Fibroblast of skin of abdomen (primary cell): Measurements from ENCODE around the gene CACNG6.
A peak's percentile ranks its signal among the peaks of the same experiment; 100 is the strongest.

ENCODE experiments used
- DNase-seq: peaks from one replicate; pipeline ENCODE4 v3.0.0-alpha.2; 2013

Gene CACNG6

DNA sequence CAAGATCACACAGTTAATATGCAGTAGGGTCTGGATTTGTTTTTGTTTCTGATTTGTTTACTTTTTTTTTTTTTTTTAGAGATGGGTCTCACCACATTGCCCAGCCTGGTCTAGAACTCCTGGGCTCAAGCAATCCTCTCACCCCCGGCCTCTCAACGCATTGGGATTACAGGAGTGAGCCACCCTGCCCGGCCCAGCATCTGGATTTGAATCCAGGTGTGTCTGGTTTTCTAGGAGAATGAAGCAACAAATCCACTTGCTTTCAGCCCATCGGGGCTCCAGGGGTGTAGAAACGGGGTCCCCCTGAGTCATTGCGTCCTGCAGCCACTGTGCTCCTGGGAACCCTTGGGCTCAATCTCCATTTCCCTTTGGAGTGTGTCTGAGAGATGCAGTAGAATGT, 22.1 kb upstream of the CACNG6 start:
- DNase-seq: no peak

DNA sequence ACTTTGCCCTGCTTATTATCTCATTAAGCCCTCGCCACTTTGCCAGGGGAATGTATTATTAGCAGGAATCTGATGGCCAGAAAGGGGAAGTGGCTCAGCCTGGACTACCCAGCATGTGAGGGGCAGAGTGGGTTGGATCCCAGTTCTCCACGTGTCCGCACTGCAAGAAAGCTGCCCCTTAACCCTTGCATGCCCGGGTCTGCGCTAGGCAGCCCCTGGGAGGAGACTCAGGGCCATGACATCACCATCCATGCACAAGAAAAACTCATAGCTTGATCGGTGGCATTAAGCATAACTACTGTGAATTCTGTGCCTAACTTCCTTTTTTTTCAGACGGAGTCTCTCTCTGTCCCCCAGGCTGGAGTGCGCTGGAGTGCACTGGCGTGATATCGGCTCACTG, 19.8 kb upstream of the CACNG6 start:
- no peak for DNase-seq

DNA sequence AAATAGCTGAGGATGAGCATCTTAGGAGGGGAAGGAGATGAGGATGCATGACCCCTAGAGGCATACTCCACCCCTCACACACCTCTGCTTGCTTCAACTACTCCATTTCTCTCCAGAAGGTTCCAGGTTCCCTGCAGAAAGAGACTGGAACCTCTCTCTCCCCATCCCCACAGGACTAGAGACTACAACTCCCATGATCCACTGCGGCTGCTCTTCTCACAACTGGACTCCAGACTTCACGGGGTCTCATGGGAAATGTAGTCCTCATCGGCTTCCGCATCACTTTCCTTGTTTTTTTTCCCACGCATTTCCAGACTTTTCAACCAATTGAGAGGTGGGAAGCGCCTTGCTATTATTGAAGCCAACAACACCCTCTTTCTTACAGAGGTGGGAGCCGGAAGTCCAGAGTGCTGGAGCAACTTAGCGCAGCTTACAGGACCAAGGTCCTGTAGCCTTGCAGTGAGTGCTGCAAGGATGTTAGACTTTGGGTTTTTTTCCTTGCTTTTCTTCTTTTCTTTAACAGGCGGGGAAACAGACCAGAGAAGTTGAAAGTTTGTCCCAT, 13.9 kb upstream of the CACNG6 start:
- DNase-seq: peak; percentile 79

DNA sequence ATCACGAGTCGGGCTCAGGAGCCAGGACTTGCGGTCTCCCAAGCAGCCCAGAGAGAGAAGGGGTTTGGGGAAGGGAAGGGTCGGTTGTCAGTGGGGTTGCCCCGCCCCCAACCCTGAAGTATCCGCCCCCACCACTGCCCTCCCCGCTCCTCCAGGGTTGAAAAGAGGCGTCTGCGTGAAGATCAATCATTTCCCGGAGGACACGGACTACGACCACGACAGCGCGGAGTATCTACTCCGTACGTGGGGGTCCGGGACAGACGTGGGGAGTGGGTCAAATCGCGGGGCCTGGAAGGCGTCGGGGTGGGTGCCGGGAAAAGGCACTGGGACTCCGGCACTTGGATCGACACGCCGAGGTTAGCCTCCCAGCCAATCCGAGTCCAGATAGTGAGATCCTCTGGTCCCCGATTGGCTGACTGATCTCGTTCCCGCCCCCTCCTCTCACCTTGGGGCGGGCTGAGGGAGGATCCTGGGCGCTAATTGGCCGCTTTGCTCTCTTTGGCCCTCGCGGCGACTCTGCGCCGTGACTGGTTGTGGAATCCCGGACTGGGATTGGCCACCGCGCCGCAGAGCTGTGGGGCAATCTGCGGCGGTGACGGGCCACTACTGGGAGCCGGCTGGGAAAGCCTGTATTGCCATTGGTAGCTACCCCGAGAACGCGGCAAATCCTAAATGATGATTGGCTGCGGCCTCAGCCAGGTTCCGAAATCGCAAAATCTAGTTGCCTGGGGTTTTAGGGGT, 13.3 kb upstream of the CACNG6 start:
- DNase-seq: peak; percentile 82

DNA sequence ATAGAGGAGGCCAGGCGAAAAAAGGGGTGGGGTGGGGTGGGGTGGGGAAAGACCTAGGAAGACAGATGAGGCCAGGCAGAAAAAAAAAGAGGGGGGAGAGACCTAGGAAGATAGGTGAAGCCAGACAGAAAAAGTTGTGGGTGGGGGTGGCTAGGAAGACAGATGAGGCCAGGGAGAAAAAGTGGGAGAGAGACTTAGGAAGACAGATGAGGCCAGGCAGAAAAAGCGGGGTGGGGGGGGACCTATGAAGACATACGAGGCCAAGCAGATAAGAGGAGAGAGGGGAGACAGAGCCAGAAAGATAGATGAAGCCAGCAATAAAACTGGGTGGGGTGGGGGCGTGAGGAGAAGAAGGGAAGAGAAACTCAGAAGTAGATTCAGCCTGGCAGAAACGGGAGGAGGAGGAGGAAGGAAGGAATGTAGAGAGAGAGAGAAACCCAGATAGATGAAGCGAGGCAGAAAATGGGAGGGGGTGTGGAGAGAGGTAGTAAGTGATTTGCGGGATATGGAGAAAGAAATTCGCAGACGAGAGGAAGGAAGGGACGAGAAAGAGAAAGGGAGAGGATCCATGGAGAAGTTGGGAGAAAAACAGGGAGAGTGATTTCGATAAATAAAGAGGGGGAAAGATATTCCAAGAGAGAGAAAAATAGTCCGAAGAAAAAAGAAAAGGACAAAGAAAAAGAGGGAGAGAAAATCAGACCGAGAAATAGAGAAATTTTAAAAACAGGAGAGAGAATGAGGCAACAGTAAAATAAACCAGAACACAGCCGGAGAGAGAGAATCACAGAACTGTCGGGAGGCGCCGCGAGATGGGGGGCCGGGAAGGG, 12.2 kb upstream of the CACNG6 start:
- DNase-seq: no peak

DNA sequence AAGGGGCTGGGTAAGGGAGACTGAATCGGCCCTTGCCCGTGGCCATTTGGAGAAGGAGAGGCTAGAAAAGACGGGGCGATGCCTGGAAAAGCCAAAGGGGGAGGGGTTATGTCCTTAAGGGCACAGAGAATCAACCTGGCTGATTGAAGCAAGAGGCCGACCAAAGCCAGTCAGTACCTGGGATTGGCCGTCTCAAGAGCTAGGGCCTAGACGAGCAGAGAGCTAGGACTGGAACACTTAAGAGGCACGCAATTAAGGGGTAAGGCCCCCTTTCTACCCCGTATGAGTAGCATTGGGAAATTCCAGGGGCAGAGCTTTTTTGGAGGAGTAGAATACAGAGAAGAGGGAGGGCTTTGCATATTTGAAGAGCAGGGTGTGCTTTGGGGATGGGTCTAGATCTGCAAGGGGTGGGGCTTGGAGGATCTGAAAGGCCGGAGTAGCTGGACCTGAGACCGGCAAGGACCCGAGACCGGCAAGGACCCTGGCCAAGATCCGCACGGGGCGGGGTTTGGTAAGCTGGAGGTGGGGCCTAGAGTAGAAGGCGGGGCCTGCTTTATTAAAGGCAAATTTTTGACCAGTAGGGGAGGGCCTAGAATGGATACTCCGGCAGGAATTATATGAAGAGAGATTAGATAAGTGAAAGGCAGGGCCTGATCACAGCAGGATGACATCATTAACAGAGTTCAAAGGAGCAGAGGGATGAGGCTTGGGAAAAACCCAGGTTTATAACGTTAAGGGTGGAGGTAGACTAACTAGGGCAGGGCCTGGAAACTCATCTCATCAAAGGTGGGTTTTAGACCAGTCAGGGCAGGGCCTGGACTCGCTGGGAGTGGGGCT, 10.7 kb upstream of the CACNG6 start:
- DNase-seq: no peak

DNA sequence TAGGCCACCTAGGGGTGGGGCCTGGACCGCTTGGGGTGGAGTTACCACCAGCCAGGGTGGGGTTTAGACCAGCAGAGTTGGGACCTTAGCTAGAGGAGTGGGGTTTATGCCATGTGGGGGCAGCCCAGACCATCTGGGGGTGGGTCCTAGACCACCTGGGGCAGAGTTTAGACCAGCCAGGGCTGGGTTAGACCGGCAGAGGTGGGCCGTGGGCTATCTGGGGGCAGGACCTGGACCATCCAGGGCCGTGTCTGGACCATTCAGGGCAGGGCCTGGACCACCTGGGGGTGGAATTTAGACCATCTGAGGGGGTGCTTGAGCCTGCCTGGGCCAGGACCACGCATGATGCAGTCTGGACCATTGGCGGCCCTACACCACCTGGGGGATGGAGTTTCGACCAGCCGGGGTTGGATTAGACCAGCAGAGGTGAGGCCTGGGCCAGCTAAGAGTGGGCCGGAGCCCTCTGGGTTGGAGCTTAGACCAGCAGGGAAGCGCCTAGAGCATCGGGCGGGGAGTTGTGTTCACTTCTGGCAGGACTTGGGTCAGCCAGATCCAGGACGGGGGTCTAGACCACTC, 10.0 kb upstream of the CACNG6 start:
- no peak for DNase-seq

DNA sequence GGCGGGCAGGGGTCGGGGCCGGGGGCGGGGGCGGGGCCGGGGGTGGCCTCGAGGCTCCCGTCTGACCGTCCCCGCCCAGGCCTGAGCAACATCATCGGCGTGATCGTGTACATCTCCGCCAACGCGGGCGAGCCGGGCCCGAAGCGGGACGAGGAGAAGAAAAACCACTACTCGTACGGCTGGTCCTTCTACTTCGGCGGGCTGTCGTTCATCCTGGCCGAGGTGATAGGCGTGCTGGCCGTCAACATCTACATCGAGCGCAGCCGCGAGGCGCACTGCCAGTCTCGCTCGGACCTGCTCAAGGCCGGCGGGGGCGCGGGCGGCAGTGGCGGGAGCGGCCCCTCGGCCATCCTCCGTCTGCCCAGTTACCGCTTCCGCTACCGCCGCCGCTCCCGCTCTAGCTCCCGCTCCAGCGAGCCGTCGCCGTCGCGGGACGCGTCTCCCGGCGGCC, 9.4 kb upstream of the CACNG6 start:
- DNase-seq: no peak

DNA sequence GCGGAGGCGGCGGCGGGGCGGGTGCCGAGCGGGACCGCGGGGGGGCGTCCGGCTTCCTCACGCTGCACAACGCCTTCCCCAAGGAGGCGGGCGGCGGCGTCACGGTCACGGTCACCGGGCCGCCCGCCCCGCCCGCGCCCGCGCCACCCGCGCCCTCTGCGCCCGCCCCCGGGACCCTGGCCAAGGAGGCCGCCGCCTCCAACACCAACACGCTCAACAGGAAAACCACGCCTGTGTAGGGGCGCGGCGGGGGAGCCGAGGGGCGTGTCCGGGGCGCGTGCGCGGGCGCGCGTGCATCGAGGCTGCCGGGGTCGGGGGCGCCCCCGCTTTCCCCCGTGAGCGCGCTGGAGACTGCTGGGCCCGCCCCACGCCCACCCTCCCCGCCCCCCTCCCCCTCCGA, 8.8 kb upstream of the CACNG6 start:
- no peak for DNase-seq

DNA sequence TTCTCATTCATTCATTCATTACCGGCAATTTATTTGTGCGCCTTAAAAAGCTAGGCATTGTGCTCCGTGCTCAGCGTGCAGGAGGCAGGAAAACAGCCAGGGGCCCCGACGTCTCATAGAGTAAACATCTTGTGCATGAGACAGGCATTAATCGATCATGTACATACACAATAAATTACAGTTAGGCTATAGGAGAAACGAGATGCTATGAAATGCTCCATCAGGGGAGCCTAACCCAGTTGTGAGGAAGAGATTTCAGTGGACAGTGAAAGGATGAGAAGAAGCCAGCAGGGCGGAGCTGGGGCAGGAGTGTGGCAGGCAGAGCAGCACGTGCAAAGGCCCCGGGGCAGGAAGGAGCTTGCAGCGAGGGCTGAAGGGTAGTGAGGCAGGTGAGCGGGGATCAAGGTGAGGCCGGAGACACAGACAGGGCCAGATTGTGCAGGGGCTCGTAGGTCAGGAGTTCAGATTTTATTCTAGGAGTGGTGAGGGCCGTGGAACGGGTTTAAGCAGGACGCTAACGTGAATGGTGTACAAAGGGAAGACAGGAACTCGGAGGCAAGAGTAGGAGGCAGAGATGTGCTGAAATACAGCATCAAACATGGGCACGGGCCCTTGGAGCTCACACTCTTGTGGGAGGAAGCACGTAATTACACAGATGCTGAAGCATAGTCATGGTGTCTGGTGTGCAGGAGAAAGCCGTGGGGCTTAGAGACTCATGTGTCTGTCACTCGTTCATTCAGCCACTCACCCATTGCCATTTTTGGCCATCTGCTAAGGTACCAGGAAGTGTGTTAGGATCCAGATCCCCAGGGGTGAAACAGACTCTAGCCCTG, 7.8 kb upstream of the CACNG6 start:
- DNase-seq: no peak

DNA sequence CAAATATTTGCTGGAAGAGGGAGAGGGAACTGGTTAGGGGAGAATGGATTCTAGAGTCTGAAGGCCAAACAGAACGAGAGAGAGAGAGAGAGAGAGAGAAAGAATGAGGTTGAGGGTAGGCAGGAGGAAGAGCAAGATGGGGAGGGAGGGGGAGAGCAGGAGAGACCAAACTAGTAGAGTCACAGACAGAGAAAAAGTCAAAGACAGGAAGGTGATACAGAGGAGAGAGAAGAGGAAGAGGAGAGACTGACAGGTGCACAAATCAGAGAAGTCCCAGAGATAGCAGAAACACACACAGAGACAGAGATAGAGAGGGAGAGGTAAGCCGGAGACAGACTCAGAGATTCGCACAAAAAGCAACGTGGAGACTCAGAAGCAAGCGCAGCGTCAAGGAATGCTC, 5.6 kb upstream of the CACNG6 start:
- no peak for DNase-seq

DNA sequence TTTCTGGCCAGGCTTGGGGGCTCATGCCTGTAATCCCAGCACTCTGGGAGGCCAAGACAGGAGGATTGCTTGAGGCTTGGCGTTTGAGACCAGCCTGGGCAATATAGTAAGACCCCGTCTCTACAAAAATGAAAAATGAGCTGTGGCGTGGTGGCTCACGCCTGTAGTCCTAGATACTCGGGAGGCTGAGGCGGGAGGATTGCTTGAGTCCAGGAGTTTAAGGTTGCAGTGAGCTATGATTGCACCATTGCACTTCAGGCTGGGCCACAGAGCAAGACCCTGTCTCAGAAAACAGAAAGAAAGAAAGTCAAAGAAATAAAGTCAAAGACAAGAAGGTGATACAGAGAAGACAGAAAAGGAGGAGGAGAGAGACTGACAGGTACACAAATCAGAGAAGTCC, 2.5 kb upstream of the CACNG6 start:
- no peak for DNase-seq

DNA sequence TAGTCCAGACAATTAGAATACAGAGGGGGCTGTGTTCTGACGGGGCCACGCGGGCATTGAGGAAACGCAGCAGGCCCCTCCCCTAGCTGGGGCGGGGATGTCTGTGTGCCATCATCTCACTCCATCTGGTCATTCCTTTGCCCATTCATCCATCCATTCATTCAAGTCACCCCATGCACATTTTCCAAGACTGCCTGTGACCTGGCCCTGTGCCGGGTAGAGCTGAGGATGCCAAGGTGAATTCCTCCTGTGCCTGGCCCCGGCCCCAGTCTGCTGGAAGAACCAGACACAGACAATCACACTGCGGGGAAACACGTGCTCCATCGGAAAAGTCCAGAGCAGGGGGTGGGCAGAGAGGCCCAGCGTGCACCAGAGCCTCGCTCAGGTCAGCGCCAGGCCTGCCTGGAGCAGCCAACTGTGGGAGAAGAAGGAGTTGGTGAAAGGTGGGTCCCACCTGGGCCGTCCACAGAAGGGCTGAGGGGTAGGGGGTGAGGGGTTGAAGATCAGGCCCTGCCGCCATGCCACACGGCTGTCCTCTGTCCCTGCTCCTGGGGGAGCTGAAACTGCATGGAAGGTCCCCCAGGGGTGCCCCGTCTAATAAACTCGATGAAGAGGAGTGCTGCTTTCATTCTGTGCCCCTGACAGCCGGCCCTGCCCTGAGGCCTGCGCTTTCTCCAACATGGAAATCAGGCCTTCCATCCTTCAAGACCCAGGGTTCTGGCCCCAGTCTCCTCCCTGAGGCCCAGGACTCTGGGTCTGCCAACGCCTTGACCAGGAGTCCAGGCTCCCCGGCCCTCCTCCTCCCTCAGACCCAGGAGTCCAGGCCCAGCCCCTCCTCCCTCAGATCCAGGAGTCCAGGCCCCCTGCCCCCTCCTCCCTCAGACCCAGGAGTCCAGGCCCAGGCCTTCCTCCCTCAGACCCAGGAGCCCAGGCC, 1.6 kb upstream of the CACNG6 start:
- DNase-seq: no peak

DNA sequence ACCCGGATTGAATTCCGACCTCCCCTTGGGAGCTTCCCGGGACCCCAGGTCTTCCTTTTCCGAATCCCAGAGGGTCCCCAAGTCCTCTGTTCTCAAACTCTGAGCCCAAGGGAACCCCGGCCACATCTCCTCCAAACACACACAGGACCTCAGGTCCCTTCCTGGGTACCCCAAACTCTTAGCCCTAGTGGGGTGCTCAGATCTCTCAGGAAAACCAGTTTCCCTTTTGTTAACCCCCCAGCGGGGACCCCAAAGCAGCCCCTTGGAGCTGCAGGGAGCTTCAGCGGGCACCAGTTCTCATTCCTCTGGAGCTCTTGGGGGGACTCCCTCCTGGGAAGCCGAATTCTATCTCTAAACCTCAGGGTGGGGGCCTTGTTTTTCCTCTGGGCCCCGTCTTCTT, 774 bp downstream of the CACNG6 start:
- DNase-seq: no peak

DNA sequence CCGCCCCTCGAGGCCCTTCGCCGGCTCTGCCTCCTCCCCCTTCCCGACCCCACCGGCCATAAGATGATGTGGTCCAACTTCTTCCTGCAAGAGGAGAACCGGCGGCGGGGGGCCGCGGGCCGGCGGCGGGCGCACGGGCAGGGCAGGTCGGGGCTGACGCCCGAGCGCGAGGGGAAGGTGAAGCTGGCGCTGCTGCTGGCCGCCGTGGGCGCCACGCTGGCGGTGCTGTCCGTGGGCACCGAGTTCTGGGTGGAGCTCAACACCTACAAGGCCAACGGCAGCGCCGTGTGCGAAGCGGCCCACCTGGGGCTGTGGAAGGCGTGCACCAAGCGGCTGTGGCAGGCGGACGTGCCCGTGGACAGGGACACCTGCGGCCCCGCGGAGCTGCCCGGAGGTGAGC, 1.4 kb downstream of the CACNG6 start:
- DNase-seq: no peak

DNA sequence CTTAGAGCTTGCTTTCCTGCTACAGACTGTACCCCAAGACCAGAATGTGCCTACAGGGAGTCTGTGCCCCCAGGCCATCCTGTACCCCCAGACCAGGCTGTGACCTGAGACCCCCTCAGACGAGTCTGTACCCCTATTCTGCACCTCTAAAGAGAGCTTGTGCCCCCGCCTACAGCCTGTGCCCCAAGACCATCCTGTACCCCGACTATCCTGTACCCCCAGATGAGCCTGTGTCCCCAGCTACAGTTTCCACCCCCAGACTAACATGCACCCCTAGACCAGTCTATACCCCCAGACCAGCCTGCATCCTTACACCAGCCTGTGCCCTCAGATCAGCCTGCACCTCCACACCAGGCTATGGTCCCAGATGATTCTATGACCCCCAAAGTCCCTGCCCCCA, 2.0 kb downstream of the CACNG6 start:
- no peak for DNase-seq

DNA sequence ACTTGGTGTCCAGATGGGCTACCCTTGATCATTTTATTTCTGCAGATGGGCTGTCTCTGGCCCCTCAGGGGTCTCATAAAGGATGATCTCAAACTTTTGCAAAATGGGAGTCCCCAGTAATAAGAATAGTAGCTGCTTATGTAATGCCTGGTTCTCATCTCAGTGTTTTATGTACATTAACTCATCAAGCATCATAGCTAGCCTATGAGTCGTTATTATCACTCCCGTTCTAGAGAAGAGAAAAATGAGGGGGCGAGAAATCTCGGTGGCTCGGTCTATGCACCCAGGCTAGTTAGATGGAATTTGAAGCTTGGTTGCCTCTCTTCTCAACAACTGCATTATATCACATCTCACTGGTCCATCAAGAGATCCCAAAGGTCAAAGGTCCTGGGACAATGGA, 3.4 kb downstream of the CACNG6 start:
- DNase-seq: no peak

DNA sequence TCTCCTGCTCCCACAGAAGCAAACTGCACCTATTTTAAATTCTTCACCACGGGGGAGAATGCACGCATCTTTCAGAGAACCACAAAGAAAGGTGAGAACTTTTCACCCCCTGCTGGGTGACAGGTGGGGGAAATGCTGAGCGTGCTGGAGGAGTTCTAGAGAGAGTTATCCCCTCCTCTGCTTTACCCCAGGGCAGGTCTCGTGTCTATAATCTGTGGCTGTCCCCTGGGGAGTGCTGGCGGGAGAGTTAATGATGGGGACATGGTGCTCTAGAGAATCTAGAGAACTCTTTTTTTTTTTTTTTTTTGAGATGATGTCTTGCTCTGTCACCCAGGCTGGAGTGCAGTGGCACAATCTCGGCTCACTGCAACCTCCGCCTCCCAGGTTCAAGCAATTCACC, 6.8 kb downstream of the CACNG6 start:
- no peak for DNase-seq

DNA sequence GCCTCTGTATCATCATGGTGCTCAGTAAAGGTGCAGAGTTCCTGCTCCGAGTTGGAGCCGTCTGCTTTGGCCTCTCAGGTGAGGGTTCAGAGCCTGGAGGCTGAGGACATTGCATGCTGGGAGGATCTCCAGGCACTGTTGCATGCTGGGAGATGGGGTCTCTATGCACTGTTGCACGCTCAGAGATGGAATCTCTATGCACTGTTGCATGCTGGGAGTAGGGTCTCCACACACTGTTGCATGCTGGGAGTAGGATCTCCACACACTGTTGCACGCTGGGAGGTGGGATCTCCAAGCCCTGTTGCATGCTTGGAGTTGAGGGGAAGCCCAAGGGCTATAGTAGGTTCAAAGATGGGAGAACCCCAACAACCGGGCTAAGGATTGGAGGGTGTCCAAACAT, 8.3 kb downstream of the CACNG6 start:
- no peak for DNase-seq

DNA sequence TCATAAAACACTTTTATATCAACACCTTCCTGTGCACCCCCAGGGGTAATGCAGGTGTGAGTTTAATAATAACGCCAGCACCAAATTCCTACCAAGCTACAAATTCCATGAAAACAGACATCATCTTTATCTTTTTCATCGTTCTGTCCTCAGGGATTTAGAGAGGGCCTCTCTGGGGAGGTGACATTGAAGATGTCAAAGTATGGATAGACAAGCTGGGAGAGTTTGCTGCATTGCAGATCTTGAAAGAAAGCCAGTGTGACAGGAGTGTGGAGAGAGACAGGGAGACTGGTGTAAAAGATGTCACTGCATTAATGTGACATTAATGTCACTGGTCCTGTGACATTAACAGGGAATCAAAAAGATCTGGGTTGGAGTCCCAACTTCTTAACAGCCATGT, 10.1 kb downstream of the CACNG6 start:
- no peak for DNase-seq
